Kidney epithelial cell (primary cell): ENCODE data around the gene DRD3. TPM values are rescaled to one million over a fixed set of nuclear protein-coding genes. Genes with fewer than 3 reads are reported as not detected.

Experiments
- DNase-seq: peaks from one replicate; pipeline ENCODE4 v3.0.0-alpha.2; 2010; ENCODE audit warnings: low read depth
- H3K27me3 ChIP-seq: 2 replicates; pipeline ENCODE4 v1.6.0; 2011; ENCODE audit warnings: low read length; ENCODE audit not compliant: control insufficient read depth, insufficient read depth
- H3K36me3 ChIP-seq: 2 replicates; pipeline ENCODE4 v1.5.1; 2011; ENCODE audit warnings: low read length; ENCODE audit not compliant: control insufficient read depth, insufficient read depth
- H3K4me3 ChIP-seq: 2 replicates; pipeline ENCODE4 v1.5.1; 2011; ENCODE audit warnings: low read depth, mild to moderate bottlenecking, control low read depth, low read length
- CTCF ChIP-seq: IDR thresholded peaks from 2 replicates; pipeline ENCODE4 v1.5.1; 2011; ENCODE audit warnings: mild to moderate bottlenecking, moderate library complexity, low read length, control low read depth, inconsistent platforms; ENCODE audit not compliant: insufficient read depth, poor library complexity, severe bottlenecking
- total RNA-seq: library from RNA; depleted of rRNA; stranded (reverse); fragments of >200 nt; gene quantifications from 2 replicates; pipeline ENCODE4 v1.2.3, GENCODE V29; 2015

The DRD3 gene
- total RNA-seq, 1 donor from 2014 or later: not detected

- TF ChIP-seq CTCF: no peak
- Histone ChIP-seq H3K4me3 (no peak overlapping the region), H3K27me3 (no peaks in the 10 kb centered on the region), H3K36me3 (no peaks in the 10 kb centered on the region)
- DNase-seq: no peak
Observed at GRCh38 chr3:114093016-114093380, 85.9 kb downstream of the DRD3 start.

- no peaks in the 10 kb centered on the region for H3K27me3 ChIP-seq
- no peaks in the 10 kb centered on the region for H3K36me3 ChIP-seq
- no peak for DNase-seq
- no peak overlapping the region for H3K4me3 ChIP-seq
- no peak for TF ChIP-seq CTCF
Observed at GRCh38 chr3:114092151-114093015, 86.5 kb downstream of the DRD3 start.

- no peaks in the 10 kb centered on the region for H3K36me3 ChIP-seq
- H3K4me3 ChIP-seq: no peak overlapping the region
- DNase-seq: no peak
- TF ChIP-seq CTCF: no peak
- H3K27me3 ChIP-seq: no peaks in the 10 kb centered on the region
Observed at GRCh38 chr3:114089675-114090074, 89.2 kb downstream of the DRD3 start.

- no peak for TF ChIP-seq CTCF
- no peak for DNase-seq
- no peaks in the 10 kb centered on the region for H3K36me3 ChIP-seq
- no peaks in the 10 kb centered on the region for H3K27me3 ChIP-seq
- H3K4me3 ChIP-seq: no peak overlapping the region
Observed at GRCh38 chr3:114086356-114086755, 92.5 kb downstream of the DRD3 start.

- DNase-seq: no peak
- no peaks in the 10 kb centered on the region for H3K36me3 ChIP-seq
Observed at GRCh38 chr3:114083112-114083511, 95.7 kb downstream of the DRD3 start.

More at GRCh38 chr3:114083112-114083511, 95.7 kb downstream of the DRD3 start:
- Histone ChIP-seq H3K4me3 (no peak overlapping the region), H3K27me3 (no peaks in the 10 kb centered on the region)
- TF ChIP-seq CTCF: no peak
